Measurements from ENCODE around the gene MFSD8.

MFSD8 gene

DNA sequence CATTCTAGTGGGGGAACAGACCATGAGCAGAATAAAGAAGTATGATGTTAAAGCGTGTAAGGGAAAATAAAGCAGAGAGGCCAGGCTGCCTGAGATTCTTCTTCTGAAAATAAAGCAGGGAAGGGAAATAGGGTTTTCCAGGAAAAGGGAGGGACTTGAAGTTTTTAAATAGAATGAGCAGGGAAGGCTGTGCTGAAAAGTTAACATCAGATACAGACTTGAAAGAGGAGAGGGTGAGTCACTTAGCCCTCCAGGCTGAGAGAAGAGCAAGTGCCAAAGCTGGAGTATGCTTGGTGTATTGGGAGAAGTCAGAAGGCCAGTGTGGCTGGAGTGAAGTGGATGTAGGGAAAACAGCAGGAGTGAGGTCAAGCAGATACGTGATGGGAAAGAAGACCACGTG is 94.3 kb downstream of the MFSD8 start:
- no peak overlapping the region for H3K4me3 ChIP-seq (ENCODE audit: low read depth, low read length)
- TF ChIP-seq, protein P1, sequence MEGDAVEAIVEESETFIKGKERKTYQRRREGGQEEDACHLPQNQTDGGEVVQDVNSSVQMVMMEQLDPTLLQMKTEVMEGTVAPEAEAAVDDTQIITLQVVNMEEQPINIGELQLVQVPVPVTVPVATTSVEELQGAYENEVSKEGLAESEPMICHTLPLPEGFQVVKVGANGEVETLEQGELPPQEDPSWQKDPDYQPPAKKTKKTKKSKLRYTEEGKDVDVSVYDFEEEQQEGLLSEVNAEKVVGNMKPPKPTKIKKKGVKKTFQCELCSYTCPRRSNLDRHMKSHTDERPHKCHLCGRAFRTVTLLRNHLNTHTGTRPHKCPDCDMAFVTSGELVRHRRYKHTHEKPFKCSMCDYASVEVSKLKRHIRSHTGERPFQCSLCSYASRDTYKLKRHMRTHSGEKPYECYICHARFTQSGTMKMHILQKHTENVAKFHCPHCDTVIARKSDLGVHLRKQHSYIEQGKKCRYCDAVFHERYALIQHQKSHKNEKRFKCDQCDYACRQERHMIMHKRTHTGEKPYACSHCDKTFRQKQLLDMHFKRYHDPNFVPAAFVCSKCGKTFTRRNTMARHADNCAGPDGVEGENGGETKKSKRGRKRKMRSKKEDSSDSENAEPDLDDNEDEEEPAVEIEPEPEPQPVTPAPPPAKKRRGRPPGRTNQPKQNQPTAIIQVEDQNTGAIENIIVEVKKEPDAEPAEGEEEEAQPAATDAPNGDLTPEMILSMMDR (IDR thresholded peaks at IDR 0.05; ENCODE audit: borderline replicate concordance, insufficient read depth, low read depth, low read length) = no peak

DNA sequence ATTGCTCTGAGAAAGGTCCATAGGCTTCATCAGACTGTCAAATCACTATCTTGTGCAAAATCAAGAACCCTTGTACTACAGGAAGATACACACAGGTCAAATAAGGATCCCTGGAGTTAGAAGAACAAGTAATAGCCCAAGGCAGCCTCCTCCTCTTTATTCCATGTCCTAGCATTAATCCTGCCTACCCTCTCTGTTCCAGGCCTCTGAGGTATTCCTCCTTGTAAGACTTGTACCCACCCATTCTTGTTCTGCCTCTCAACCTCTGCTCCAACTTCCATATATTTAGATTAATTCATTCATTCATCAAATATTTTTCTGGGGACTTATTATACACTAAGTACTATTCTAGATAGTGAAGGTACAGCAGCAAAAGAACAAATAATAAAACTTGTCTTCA is 94.7 kb downstream of the MFSD8 start:
- TF ChIP-seq, protein P1 (IDR thresholded peaks at IDR 0.05; ENCODE audit: borderline replicate concordance, insufficient read depth, low read depth, low read length) = no peak
- H3K4me3 ChIP-seq (ENCODE audit: low read depth, low read length) = no peak overlapping the region

GRCh38 chr4:127868196-127868595 is 96.8 kb downstream of the MFSD8 start:
- TF ChIP-seq, protein P1 (IDR thresholded peaks at IDR 0.05; ENCODE audit: borderline replicate concordance, insufficient read depth, low read depth, low read length) = no peak
- H3K4me3 ChIP-seq (ENCODE audit: low read depth, low read length) = no peak overlapping the region

All from GM12875 (cell line).